Esophagus squamous epithelium (tissue), 5 donors: ENCODE measurements around the gene POC1B. TPM values are rescaled to one million over a fixed set of nuclear protein-coding genes. Genes with fewer than 3 reads are reported as not detected.

Experiments
- DNase-seq: peaks from one replicate; lab custom pipeline; 2025; lab: John Stamatoyannopoulos, UW
- H3K27ac ChIP-seq, 4 donors: fragments of 200-600 bp; sonication (generic); one replicate each; pipeline ENCODE4 v1.5.1; 2016 to 2019; ENCODE audit warnings: mild to moderate bottlenecking in 1 of 4
- H3K27me3 ChIP-seq, 4 donors: fragments of 200-600 bp; sonication (generic); 1 replicate in 3 of 4; 2 replicates in 1 of 4; pipeline versions ENCODE4 v1.5.1 to v1.6.0; 2017 to 2021; ENCODE audit warnings: antibody characterized with exemption in 1 of 4
- H3K36me3 ChIP-seq, 3 donors: fragments of 200-600 bp; sonication (generic); one replicate each; pipeline ENCODE4 v1.5.1; 2016 to 2019
- H3K4me1 ChIP-seq, 3 donors: fragments of 200-600 bp; sonication (generic); one replicate each; pipeline ENCODE4 v1.5.1; 2017 to 2019
- H3K4me3 ChIP-seq, 4 donors: fragments of 200-600 bp; sonication (generic); 1 replicate in 3 of 4; 2 replicates in 1 of 4; pipeline ENCODE4 v1.5.1; 2016 to 2019; ENCODE audit warnings: mild to moderate bottlenecking in 2 of 4, moderate library complexity in 1 of 4
- H3K9me3 ChIP-seq, 3 donors: fragments of 200-600 bp; sonication (generic); one replicate each; pipeline ENCODE4 v1.5.1; 2016 to 2019
- POLR2A ChIP-seq, 4 donors: fragments of 450-650 bp; IDR thresholded peaks; one replicate each; pipeline ENCODE4 v1.6.1; 2017; ENCODE audit warnings: antibody characterized with exemption in 4 of 4, mild to moderate bottlenecking in 4 of 4, moderate library complexity in 3 of 4
- WGBS, 2 donors: methylation state at CpG; one replicate each; pipeline ENCODE4 v1.1.5; 2018; 5-methylcytosine and 5-hydroxymethylcytosine counted together
- intact Hi-C: fragments of 100-400 bp; cut with DNase I; formaldehyde crosslinking; loops from one replicate; pipeline ENCODE4 v1.15.0; 2022
- total RNA-seq, 4 donors: library from RNA; depleted of rRNA; stranded (reverse); fragments of >200 nt; gene quantifications; one replicate each; pipeline ENCODE4 v1.1.0, GENCODE V29; 2016
- TF ChIP-seq, protein P1 (sequence below), 6 experiments: fragments of 450-650 bp in 4 of 6; fragments of 200-600 bp in 2 of 6; sonication (generic) in 2 of 6; IDR thresholded peaks; one replicate each; pipeline ENCODE4 v1.5.1; 2016 to 2019; ENCODE audit warnings: antibody characterized with exemption in 6 of 6, mild to moderate bottlenecking in 4 of 6, moderate library complexity in 4 of 6
- donor health status: DM: yes; HTN: yes; CAD: no.

Gene POC1B
- total RNA-seq, 4 donors from 2014 or later: 12.9 to 21.4 (median 15.3) TPM

DNA sequence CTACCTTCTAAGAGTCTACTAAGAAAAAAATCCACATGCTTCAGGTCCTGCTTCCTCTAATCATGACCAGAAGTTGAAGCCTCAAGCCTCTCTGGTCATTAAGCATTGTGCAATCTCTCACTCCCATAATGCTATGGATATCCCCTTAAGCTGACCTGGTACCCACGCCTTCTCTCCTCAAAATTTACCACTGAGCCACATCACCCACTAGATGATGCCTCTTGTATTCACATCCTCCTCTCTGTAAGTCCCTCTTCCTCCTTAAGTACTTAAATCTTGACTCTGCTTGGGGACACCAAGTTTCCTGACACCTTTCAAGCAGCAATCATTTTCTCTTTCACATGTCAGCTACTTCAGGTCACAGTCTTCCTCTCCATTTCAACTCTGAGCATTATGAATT is 11.1 kb downstream of the POC1B start:
- 84 to 100% methylated on average over 1 of the region's 1 CpG for WGBS, 2 donors
- intact Hi-C loops: no loop called here

GRCh38 chr12:89513544-89513943 is 12.3 kb downstream of the POC1B start:
- no peaks in the 10 kb centered on the region for H3K27me3 ChIP-seq
- no peaks in the 10 kb centered on the region for H3K36me3 ChIP-seq
- TF ChIP-seq POLR2A (IDR thresholded peaks at IDR 0.05): no peak
- TF ChIP-seq, protein P1, sequence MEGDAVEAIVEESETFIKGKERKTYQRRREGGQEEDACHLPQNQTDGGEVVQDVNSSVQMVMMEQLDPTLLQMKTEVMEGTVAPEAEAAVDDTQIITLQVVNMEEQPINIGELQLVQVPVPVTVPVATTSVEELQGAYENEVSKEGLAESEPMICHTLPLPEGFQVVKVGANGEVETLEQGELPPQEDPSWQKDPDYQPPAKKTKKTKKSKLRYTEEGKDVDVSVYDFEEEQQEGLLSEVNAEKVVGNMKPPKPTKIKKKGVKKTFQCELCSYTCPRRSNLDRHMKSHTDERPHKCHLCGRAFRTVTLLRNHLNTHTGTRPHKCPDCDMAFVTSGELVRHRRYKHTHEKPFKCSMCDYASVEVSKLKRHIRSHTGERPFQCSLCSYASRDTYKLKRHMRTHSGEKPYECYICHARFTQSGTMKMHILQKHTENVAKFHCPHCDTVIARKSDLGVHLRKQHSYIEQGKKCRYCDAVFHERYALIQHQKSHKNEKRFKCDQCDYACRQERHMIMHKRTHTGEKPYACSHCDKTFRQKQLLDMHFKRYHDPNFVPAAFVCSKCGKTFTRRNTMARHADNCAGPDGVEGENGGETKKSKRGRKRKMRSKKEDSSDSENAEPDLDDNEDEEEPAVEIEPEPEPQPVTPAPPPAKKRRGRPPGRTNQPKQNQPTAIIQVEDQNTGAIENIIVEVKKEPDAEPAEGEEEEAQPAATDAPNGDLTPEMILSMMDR (IDR thresholded peaks at IDR 0.05): no peak
- no peak overlapping the region for H3K27ac ChIP-seq
- DNase-seq: no peak
- H3K9me3 ChIP-seq: no peaks in the 10 kb centered on the region
- WGBS, 2 donors: 100% methylated on average over 3 to 4 of the region's 4 CpGs
- intact Hi-C loops: no loop called here
- H3K4me1 ChIP-seq: no peaks in the 10 kb centered on the region
- no peak overlapping the region for H3K4me3 ChIP-seq

More for the DNA sequence above, 11.1 kb downstream of the POC1B start:
- DNase-seq: no peak
- H3K4me1 ChIP-seq: no peaks in the 10 kb centered on the region
- H3K27ac ChIP-seq: no peak overlapping the region
- TF ChIP-seq POLR2A (IDR thresholded peaks at IDR 0.05): no peak
- TF ChIP-seq, protein P1 (IDR thresholded peaks at IDR 0.05): no peak
- no peaks in the 10 kb centered on the region for H3K9me3 ChIP-seq
- H3K4me3 ChIP-seq: no peak overlapping the region
- no peaks in the 10 kb centered on the region for H3K36me3 ChIP-seq
- no peaks in the 10 kb centered on the region for H3K27me3 ChIP-seq

DNA sequence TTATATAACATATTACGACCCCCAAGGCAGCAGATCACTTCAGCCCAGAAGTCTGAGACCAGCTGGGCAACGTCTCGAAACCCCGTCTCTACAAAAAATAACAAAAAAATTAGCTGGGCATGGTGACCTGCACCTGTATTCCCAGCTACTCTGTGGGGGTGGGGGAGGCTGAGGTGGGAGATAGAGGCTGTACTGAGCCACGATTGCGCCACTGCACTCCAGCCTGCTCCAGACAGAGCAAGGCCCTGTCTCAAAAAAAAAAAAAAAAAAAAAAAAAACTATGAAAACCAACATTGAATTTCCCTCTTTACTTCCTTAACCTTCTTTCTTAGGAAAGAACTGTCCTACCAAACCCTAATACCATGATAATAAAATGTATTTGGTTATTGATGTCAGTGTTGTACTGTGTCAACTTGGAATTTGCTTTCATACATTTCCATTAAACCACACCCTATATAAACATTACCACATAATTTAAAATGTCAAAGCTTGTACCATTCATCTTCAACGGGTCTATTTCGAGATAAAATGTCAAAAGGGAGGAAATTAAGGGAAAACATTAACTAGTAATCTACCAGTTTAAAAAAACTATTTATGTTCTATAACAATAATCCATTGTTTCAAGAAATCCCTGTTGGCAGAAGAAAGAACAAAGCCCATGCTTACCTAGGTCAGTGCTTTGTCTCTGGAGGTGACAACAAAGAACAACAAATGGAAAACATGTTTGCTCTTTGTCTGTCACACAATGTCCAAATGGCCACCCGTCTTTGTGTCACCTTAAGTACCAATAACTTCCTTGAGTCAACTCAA is 18.6 kb downstream of the POC1B start:
- no peak overlapping the region for H3K4me3 ChIP-seq
- DNase-seq: no peak
- 65 to 73% methylated on average over 9 of the region's 9 CpGs for WGBS, 2 donors
- H3K9me3 ChIP-seq: no peaks in the 10 kb centered on the region
- intact Hi-C loops: no loop called here
- peaks cover 0 to 4% (median 0%) of the 10 kb centered on the region in 3 donors for H3K4me1 ChIP-seq
- H3K36me3 ChIP-seq: no peaks in the 10 kb centered on the region
- H3K27me3 ChIP-seq: no peaks in the 10 kb centered on the region
- no peak overlapping the region for H3K27ac ChIP-seq
- TF ChIP-seq POLR2A (IDR thresholded peaks at IDR 0.05): no peak
- TF ChIP-seq, protein P1 (IDR thresholded peaks at IDR 0.05): no peak

- no peak for DNase-seq
- Histone ChIP-seq H3K27ac (no peak overlapping the region), H3K9me3 (no peaks in the 10 kb centered on the region), H3K27me3 (no peaks in the 10 kb centered on the region), H3K4me3 (no peak overlapping the region), H3K36me3 (no peaks in the 10 kb centered on the region), H3K4me1 (peaks cover 0 to 4% (median 0%) of the 10 kb centered on the region in 3 donors)
- TF ChIP-seq POLR2A (IDR thresholded peaks at IDR 0.05): no peak
- TF ChIP-seq, protein P1 (IDR thresholded peaks at IDR 0.05): no peak
- intact Hi-C loops: no loop called here
- 0 to 47% methylated on average over 1 of the region's 1 CpG for WGBS, 2 donors
Observed at GRCh38 chr12:89506050-89506449, 19.8 kb downstream of the POC1B start.

GRCh38 chr12:89504560-89505346 is 21.1 kb downstream of the POC1B start:
- 82 to 91% methylated on average over 6 of the region's 6 CpGs for whole genome bisulfite sequencing, 2 donors
- H3K9me3 ChIP-seq: no peaks in the 10 kb centered on the region
- no peaks in the 10 kb centered on the region for H3K27me3 ChIP-seq
- H3K4me1 ChIP-seq: peaks cover 0 to 4% (median 0%) of the 10 kb centered on the region in 3 donors
- H3K4me3 ChIP-seq: no peak overlapping the region
- TF ChIP-seq POLR2A (IDR thresholded peaks at IDR 0.05): no peak
- TF ChIP-seq, protein P1 (IDR thresholded peaks at IDR 0.05): no peak
- no peak overlapping the region for H3K27ac ChIP-seq
- intact Hi-C loops: no loop called here
- DNase-seq: no peak
- H3K36me3 ChIP-seq: peaks cover 0 to 4% (median 0%) of the 10 kb centered on the region in 3 donors
